NCI-H128 (cell line): ENCODE results near the gene EFL1.

Experiments
- DNase-seq: peaks from one replicate; lab custom pipeline; 2025; ENCODE audit not compliant: unreplicated experiment; lab: John Stamatoyannopoulos, UW

Gene EFL1

GRCh38 chr15:82168296-82168695 lies 94.2 kb downstream of the EFL1 start:
- no peak for DNase-seq

- no peak for DNase-seq
Measured at GRCh38 chr15:82165948-82166376, 96.6 kb downstream of the EFL1 start.

DNA sequence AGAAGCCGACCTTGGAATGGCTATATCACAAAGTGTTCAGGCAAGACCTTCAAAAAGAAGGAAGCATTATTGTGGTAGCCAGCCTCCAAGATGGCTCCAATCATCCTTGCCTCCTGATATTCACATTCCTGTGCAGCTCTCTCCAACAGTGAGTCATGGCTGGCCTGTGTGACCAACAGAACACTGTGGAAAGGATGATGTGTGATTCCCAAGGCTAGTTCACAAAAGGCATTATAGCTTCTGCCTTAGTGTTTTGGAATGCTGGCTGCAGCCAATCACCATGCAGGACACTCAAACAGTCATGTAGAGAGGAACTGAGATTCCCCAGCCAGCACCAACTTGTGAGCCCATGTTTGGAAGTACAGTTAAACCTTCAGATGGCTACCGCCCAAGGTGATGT lies 102.6 kb downstream of the EFL1 start:
- no peak for DNase-seq

- no peak for DNase-seq
Measured at GRCh38 chr15:82158811-82159210, 103.7 kb downstream of the EFL1 start.

DNA sequence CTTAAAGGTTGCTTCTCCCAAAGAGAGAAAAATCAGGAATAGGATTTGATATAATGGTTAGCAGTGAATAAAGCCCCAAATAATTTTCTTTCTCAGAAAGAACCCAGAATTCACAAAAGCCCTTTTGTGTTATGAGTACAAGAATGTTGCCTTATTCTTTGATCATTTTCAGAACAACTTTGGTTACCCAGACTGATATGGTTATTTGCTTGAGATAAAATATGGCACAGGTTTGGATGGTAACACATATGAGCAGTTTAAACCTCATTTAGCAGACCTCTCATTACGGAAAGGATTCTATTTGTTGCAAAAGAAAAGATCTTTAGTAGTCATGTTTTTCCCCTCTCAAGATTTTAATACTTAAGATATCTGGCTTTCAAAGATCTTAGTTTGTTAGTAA lies 111.9 kb downstream of the EFL1 start:
- no peak for DNase-seq

GRCh38 chr15:82146990-82147461 lies 115.5 kb downstream of the EFL1 start:
- DNase-seq: no peak

DNA sequence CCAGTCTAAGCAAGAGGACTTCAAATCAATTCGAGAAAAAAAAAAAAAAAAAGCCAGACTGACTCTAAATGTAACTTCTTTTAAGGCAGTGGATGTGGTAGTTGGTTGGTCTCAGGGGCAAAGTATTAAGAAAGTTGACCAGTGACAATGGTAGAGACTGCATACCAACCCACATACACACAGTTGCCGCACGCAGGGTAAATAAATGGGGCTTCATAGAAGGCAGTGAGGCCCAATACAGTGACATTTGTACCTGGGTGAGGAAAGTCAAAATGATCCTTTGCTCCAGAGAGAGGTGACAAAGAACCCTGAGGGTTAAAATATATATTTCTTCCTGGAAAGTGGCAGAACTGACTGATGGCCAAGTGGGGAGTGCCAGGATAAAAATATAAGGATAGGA lies 116.0 kb downstream of the EFL1 start:
- no peak for DNase-seq

- DNase-seq: no peak
Measured at GRCh38 chr15:82143390-82144385, 118.8 kb downstream of the EFL1 start.

- no peak for DNase-seq
Measured at GRCh38 chr15:82140886-82141285, 121.6 kb downstream of the EFL1 start.

DNA sequence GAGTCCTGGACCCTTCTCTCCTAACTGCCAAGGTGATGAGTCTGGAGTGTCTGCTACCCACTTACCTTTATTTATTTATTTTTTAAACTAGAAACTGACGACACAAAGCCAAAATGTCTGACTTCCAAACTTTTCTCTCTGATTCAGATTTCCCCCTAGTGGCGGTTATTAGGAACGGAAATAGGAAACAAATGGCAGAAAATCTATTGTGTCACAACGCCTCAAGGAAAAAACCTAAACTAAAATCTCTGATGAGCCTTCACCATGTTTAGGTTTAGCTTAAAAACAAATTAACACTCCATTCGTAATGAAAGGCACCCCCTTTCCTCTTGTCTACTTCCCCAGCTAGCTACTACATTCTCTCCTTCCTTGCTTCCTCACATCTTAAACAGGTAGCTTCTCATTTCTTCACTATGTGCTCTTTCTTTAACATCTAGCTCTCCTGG lies 122.7 kb downstream of the EFL1 start:
- DNase-seq: no peak

DNA sequence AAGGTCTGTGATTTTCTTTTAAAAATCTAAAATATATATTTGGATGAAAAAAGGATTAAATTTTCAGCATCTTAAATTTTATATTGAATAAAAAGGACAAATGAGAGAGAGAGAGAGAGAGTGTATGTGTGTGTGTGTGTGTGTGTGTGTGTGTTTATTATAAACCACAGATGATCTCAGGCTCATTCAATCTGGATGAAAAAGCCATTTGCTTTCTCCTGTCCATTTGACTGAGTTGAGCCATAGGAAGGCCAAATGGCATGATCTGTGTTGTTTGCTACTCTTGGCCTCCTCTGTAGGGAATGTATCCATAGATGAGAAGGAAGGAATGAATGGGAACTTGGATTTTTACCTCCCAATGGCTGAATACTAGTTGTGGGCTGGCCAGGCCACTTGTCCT lies 124.2 kb downstream of the EFL1 start:
- no peak for DNase-seq

DNA sequence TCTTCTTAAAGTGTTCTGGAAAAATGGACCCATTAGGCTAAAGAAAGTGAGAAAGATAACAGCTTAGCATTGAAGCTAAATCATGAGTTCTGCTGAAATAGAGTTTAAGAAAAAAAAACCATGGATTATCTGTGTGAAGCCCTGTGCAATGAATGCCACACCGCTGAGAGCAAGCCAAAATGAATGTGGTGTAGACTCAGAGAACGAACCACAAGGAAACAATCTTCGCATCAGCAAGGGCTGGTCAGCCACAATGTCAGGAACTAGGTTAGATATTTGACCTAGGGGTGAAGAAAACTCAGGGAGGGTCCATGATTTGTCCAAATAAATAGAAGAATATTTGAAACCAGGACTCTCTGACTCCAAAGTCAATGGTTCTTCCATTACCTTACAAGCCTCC lies 125.3 kb downstream of the EFL1 start:
- no peak for DNase-seq

DNA sequence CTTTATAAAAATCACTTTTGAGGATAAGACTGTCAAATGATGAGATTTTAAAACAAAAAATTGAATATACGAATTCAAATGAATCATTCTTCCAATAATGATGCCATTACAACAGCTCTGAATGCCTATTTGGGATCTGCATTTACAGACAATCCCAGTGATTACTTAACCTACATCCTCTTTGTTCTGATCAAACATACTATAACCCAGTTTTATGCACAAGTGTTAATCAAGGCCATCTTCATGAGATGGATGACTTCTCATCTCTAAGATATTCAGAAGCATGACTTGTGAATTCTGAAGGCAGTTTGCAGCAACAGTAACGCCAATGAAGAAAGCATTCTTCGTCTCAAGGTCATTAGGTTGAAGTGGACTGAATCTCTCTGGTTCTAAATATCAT lies 126.4 kb downstream of the EFL1 start:
- no peak for DNase-seq

GRCh38 chr15:82135638-82136037 lies 126.9 kb downstream of the EFL1 start:
- DNase-seq: no peak

DNA sequence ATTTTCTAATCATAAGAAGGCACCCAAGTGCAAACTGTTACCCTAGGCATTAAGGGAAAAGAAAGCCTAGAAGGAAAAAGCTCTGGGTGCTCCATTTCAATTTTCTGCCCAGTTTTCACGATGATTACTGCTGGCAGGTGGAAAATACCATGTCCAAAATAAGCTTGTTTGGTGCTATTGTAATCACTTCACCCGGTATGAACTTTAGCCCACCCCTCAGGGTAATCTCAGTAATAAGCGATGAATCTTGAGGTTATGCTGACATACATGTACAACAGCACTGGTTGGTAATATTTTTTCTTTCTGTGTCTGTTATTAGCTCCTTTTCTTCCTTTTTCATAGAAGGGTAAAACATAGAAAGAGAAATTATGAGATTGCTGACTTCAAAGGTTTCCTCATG lies 128.1 kb downstream of the EFL1 start:
- no peak for DNase-seq

DNA sequence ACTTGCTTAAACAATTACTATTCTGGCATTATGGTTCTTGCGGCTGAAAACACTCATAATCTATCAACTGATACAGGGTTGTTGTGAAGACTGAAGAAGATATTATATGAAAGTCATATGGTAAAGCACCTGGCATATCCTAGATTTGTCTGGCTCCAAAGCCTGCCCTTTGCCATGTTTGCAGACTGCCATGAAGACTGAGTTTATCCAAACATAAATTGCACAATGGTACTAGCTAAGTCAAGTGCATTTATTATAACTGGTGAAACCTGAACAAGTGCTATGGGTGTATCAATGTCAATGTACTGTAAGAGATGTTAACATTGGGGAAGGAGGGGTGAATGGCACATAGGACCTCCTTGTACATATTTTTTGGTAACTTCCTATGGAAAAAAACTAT lies 129.3 kb downstream of the EFL1 start:
- DNase-seq: no peak

GRCh38 chr15:82132742-82133141 lies 129.8 kb downstream of the EFL1 start:
- DNase-seq: no peak

DNA sequence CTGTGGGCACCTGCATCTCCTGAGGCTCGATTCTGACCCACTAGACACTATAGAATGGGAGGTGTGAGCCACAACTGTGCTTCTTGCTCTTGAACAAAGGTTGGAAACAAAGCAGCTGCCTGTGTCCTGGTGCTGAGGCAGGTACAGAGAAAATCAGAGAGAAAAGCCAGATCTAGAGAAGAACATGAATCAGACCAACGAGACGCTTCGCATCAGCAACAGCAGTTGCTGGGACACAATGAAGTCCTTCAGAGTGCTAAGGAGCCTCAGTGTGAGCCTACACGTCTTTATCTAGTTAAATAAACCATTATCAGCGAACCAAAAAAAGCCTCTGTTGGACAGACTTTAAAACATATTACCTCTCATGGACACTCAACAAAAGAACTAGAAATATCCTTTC lies 130.4 kb downstream of the EFL1 start:
- no peak for DNase-seq

- no peak for DNase-seq
Measured at GRCh38 chr15:82130248-82130647, 132.3 kb downstream of the EFL1 start.

- no peak for DNase-seq
Measured at GRCh38 chr15:82129761-82130160, 132.8 kb downstream of the EFL1 start.

- DNase-seq: no peak
Measured at GRCh38 chr15:82129149-82129692, 133.3 kb downstream of the EFL1 start.

- DNase-seq: no peak
Measured at GRCh38 chr15:82128401-82129148, 134.0 kb downstream of the EFL1 start.
